GM20431 (cell line): Measurements from ENCODE around the gene NUBP2.

Experiments
- in situ Hi-C: fragments of 300-500 bp; cut with MseI, MboI; formaldehyde crosslinking; loops from one replicate; pipeline ENCODE4 v1.15.0; 2020; ENCODE audit warnings: low sequenced_read_pairs; ENCODE audit not compliant: unreplicated experiment

The NUBP2 gene, protein sequence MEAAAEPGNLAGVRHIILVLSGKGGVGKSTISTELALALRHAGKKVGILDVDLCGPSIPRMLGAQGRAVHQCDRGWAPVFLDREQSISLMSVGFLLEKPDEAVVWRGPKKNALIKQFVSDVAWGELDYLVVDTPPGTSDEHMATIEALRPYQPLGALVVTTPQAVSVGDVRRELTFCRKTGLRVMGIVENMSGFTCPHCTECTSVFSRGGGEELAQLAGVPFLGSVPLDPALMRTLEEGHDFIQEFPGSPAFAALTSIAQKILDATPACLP

GRCh38 chr16:1782408-1783264 lies at the start of gene NUBP2, which contains the start of gene SPSB3:
Gene NUBP2 (plus strand): TSS chr16:1782960. CDS start chr16:1783021, 61 bp downstream.
Gene SPSB3 (minus strand): TSS chr16:1782571. CDS start chr16:1781483, 1,088 bp downstream.
- in situ Hi-C loops, result no loop called here

DNA sequence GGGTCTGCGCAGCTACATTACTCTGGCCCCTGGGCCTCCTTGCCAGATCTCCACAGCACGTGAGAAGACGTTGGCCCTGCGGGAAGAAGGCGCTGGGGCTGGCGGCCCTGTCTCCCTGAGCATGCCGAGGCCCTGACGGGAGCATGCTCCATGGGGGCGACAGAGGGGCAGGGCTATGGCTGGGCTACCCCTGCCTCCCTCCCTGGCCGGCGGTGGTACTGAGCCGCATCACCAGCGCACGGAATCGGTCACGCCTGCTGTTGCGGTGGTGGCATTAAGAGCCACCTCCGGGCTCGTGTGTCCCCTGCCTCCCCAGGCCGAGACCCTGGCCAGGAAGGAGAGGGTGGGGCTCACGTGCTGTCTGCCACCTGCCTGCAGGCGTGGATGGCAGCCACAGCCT lies 48.6 kb upstream of the NUBP2 start:
- in situ Hi-C loops, result no loop called here

DNA sequence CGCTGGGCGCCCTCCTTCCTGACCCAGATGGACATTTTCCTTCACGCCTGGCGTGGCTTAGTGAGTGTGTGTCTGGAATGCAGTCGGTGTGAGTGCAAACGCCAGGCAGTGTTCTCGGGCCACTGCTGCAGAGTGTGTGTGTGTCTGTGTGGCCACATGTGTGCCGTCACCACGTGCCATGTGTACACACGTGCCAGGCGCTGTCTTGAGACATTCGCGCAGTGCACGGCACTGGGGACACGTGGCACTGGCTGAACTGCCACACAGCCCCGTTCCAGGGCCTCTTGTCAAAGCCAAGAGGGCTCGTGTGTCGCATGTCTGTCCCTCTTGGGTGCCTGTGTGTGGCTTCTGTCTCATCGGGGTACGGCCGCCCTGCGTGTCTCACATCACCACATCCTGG lies 47.9 kb upstream of the NUBP2 start:
- in situ Hi-C loops, result no loop called here

GRCh38 chr16:1740234-1740633 lies 42.5 kb upstream of the NUBP2 start:
- in situ Hi-C loops, result no loop called here

- in situ Hi-C loops, result no loop called here
Observed at GRCh38 chr16:1740781-1741490, 41.8 kb upstream of the NUBP2 start.

DNA sequence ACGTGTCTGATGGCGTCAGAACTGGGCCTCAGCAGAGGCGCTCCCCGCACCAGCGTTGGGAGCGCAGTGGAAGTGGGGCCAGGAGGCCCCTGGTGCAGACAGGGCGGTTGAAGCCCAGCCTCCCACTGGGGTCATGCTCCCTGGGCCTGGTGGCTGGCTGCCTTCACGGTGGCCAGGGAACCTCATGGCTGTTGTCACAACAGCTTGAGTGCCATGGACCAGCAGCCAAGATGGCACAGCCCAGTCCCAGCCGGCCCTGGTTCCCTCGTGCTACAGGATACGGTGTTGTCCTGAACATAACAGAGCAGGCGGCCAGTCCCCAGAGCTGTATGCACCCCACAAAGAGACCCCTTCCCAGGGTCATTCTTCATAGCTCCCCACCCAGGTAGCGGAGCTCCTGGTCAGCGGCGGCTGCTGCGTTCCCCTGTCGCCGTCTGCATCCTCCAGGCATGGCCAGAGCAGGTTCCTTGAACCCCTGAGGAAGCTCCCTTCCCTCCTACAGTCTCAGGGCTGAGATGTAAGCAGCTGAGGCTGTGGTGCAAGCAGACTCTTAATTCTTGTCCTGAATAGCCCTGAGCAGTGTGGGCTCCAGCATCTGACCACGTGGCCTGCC lies 41.1 kb upstream of the NUBP2 start:
- in situ Hi-C loops, result no loop called here

DNA sequence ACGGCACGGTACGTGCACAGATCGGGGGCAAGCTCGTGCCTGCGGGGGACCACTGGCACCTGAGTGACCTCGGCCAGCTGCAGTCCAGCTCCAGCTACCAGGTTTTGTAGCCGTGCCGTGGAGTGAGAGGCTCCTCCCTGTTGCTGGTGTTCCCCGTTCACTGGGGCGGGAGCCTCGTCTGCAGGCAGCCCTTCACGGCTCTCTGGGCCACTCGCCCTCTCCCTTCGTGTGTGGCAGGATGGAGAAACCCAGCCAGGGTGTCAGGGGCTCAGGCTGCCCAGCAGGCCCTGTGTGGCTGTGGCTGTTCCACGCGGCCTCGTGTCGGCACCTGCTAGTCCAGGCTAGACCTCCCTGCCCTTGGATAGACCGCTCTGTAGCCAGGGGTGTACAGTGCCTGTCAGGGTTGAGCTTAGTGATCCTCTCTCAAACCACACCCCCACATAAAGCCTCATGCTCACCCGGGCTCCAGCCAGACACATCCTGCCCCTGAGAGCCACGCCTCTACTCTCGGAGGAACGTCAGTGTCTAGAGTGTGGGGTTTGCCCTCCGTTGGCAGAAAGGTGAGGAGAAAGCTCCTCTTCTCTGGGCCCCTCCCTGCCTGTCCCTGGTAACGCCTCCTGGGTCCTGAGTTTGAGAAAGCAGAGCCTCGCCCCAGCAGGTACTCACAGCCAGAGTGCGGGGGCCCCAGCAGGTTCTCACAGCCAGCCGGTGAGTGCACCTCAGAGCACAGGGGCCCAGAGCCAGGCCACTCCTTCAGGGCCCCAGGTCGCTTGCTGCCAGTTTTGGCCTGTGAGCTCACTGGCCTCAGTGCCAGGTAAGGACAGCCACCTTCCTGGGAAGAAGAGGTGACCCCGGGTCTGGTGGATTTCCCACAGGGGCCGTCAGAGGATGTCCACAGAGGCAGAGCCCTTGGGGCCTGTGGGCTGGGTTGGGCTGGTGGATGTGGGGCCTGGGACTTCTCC lies 39.1 kb upstream of the NUBP2 start:
- in situ Hi-C loops, result no loop called here

- in situ Hi-C loops, result no loop called here
Observed at GRCh38 chr16:1744338-1744840, 38.4 kb upstream of the NUBP2 start.

GRCh38 chr16:1745181-1745899 lies 37.4 kb upstream of the NUBP2 start:
- in situ Hi-C loops, result no loop called here

- in situ Hi-C loops, result no loop called here
Observed at GRCh38 chr16:1745900-1746692, 36.7 kb upstream of the NUBP2 start.

DNA sequence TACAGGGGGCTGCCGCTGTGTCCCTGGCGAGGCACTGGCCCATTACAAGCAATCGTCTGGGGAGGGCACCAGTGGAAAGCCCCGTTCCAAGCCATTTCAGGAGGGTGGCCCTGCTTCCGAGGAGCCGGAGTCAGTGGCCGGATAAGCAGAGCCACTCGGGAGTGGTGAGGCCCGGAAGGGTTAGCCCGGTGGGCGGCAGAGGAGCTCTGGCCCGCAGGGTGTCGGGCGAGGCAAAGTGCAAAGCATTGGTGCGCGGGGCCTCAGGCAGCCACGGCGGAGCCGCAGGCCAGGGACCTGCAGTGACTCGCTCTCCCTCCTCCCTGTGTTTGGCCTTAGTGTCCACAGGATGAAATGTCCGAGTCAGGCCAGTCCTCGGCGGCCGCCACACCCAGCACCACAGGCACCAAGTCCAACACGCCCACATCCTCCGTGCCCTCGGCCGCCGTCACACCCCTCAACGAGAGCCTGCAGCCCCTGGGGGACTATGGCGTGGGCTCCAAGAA lies 36.0 kb upstream of the NUBP2 start:
- in situ Hi-C loops, result no loop called here

- in situ Hi-C loops, result no loop called here
Observed at GRCh38 chr16:1747934-1748333, 34.8 kb upstream of the NUBP2 start.

DNA sequence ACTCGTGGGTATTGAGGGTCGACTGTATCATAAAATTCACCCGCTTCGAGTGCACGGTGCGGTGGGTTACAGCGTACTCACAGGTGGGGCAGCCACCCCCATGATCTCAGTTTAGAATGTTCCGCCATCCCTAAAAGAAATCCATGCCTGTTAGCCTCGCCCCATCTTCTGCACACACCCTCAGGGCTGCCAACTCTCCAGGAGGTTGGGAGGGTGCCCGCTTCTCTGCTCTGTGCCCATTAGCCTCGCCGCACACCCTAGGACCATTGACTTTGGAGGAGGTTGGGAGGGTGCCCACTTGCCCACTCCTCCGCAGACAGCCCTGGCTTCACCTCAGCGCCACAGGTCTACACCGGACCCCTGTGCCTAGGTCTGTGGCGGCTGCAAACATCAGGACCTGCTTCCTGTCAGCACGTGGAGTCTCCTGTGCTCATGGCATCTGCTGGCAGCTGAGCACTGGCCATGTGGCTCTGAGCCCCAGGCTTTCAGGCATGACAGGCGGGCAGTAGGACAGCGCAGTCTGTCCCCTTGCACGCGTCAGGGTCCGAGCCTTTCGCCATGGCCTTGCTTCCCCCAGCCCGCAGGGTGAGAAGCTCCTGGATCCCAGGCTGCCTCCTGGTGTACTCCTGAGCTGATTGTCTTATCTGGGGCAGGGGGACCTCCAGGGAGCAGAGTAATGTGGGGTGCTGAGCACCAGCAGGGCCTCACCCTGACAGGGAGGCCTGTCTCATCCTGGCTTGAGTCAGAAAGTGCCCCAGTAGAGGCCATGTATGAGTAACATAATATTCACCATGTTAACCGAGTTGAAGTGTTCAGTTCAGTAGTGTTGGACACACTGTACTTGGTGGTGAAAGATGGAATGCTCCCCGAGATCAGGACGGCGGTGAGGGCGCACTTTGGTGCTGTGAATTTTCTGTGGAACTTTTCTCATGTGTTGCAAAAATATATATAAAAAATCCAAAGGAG lies 33.3 kb upstream of the NUBP2 start:
- in situ Hi-C loops, result no loop called here

GRCh38 chr16:1751946-1752345 lies 30.8 kb upstream of the NUBP2 start:
- in situ Hi-C loops, result no loop called here

DNA sequence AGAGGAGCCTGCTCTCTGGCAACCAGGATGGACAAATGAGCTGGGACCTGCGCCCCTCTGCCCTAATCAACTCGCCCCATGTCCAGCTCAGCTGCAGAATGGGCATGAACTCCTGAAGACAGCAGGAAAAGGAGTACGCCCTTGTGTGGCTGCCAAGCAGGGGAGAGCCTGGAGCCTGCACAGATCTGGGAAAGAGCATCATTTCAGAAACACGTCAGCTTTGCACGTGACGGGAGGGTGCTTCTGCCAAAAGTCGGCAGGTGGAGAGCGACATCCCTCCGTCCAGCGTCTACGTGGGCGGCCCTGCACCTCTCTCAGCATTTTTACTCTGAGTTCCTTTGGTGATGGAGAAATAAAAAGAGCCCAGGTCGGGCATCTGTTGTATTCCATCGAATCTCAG lies 29.9 kb upstream of the NUBP2 start:
- in situ Hi-C loops, result no loop called here

DNA sequence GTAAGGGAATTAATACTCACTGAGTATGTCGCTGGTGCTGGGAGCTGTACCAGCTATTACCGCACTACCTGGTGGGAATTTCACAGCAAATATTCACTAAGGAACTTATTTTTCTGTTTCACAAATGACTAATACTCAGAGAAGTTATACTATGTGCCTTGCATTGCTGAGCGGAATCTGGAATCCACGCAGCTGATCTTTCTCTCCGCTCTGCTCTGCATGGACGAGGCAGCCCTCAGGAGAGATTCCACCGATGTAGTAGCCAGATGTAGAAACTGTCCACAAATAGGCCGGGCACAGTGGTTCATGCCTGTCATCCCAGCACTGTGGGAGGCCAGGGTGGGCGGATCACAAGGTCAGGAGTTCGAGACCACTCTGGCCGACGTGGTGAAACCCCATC lies 28.6 kb upstream of the NUBP2 start:
- in situ Hi-C loops, result no loop called here
